Measurements from ENCODE around the gene AGPAT2. TPM values are rescaled to one million over a fixed set of nuclear protein-coding genes. Genes with fewer than 3 reads are reported as not detected.

Gene AGPAT2
- total RNA-seq, 1 experiment from 2014 or later: 124 TPM

DNA sequence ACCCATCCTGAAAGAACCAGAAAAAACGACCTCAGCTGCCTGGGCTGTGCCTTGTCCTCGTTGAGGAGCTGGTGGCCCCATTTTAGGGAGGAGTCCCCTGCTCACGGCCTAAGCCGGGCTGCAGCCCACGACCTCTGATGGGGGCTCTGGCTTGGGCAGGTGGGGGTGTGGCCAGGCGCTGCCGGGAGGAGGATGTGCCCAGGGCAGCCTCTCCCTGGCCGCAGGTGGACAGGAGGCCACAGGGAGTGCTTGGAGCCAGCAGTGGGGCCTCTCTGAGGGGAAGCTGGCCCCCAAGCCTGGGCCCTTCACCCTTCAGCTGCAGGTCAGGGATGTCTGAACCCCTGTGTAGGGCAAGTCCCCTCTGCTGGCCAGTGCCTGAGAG is 27.6 kb upstream of the AGPAT2 start:
- H2AFZ ChIP-seq: no peak overlapping the region
- H3K27me3 ChIP-seq (ENCODE audit: insufficient read depth, low read depth): no peaks in the 10 kb centered on the region
- POLR2A ChIA-PET (ENCODE audit: unreplicated experiment): no interaction called here
- peaks cover 10% of the 10 kb centered on the region; the same call in 1 of the 2 replicates for H3K79me2 ChIP-seq (ENCODE audit: low read depth)
- DNase-seq: no peak
- H3K4me1 ChIP-seq (replicated peaks; ENCODE audit: insufficient read depth): peaks cover 10% of the 10 kb centered on the region
- H3K4me3 ChIP-seq: no peak overlapping the region
- CTCF ChIA-PET: no interaction called here
- H3K27ac ChIP-seq: no peak overlapping the region
- H3K9me3 ChIP-seq (ENCODE audit: insufficient read depth, low read depth): no peaks in the 10 kb centered on the region
- no peak overlapping the region for H3K4me2 ChIP-seq
- no peak for TF ChIP-seq EZH2 (IDR thresholded peaks at IDR 0.05; ENCODE audit: low read depth)
- TF ChIP-seq, protein P1, sequence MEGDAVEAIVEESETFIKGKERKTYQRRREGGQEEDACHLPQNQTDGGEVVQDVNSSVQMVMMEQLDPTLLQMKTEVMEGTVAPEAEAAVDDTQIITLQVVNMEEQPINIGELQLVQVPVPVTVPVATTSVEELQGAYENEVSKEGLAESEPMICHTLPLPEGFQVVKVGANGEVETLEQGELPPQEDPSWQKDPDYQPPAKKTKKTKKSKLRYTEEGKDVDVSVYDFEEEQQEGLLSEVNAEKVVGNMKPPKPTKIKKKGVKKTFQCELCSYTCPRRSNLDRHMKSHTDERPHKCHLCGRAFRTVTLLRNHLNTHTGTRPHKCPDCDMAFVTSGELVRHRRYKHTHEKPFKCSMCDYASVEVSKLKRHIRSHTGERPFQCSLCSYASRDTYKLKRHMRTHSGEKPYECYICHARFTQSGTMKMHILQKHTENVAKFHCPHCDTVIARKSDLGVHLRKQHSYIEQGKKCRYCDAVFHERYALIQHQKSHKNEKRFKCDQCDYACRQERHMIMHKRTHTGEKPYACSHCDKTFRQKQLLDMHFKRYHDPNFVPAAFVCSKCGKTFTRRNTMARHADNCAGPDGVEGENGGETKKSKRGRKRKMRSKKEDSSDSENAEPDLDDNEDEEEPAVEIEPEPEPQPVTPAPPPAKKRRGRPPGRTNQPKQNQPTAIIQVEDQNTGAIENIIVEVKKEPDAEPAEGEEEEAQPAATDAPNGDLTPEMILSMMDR (conservative IDR thresholded peaks at IDR 0.05): no peak
- no peaks in the 10 kb centered on the region for H3K9me2 ChIP-seq (ENCODE audit: insufficient read depth)
- BruUV-seq (replicated peaks): no TSS peak
- peaks cover 17% of the 10 kb centered on the region for H3F3A ChIP-seq (ENCODE audit: insufficient read depth, low read depth)
- no peaks in the 10 kb centered on the region for H3K36me3 ChIP-seq (ENCODE audit: low read depth)
- intact Hi-C loops (cut with micrococcal nuclease; ENCODE audit: unreplicated experiment): no loop called here
- no peaks in the 10 kb centered on the region for H4K20me1 ChIP-seq (ENCODE audit: insufficient read depth)

DNA sequence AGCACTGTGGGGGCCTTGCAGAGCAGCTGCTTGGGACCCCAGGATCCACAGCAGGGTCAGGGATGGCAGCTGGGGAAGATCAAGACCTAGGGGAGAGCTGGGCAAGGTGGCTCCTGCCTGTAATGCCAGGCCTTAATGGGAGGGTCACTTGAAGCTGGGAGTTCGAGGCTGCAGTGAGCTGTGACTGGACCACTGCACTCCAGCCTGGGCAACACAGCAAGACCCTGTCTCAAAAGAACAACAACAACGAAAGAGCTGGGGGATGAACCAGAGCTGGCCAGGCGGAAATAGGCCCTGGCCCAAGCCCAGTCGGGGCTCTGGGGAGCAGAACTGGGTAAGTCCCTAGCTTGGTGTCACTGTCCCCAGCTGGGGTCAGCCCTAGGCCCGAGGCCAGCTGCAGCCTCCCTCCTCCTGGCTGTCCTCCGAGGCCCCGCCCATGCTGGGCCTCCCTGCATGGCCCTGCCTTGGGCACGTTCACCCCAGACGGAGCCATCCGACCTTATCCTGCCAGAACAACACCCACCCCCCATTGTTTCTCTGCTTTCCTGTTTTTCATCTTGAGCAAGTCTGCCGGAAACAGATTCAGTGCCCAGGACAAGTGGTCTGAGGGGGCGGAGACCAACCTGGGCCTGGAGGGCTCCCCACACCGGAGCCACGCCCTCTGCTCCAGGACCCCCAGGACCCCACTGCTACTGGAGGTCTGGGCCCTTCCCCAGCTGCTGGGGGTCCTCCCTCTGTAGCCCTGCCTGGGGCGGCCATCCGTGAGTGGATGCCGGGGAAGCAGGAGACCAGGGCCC is 27.0 kb upstream of the AGPAT2 start:
- ChIA-PET POLR2A (ENCODE audit: unreplicated experiment) (no interaction called here), CTCF (no interaction called here)
- Histone ChIP-seq H3K79me2 (ENCODE audit: low read depth) (peaks cover 10% of the 10 kb centered on the region; the same call in 1 of the 2 replicates), H3K4me3 (no peak overlapping the region), H3K27ac (no peak overlapping the region), H3K36me3 (ENCODE audit: low read depth) (no peaks in the 10 kb centered on the region), H3K4me2 (peak overlapping the region; percentile 91; the same call in 1 of the 2 replicates), H3F3A (ENCODE audit: insufficient read depth, low read depth) (peaks cover 17% of the 10 kb centered on the region), H3K9me2 (ENCODE audit: insufficient read depth) (no peaks in the 10 kb centered on the region), H3K4me1 (replicated peaks; ENCODE audit: insufficient read depth) (peaks cover 10% of the 10 kb centered on the region), H3K9me3 (ENCODE audit: insufficient read depth, low read depth) (no peaks in the 10 kb centered on the region), H2AFZ (no peak overlapping the region), H4K20me1 (ENCODE audit: insufficient read depth) (no peaks in the 10 kb centered on the region), H3K27me3 (ENCODE audit: insufficient read depth, low read depth) (no peaks in the 10 kb centered on the region)
- intact Hi-C loops (cut with micrococcal nuclease; ENCODE audit: unreplicated experiment): no loop called here
- TF ChIP-seq, protein P1 (conservative IDR thresholded peaks at IDR 0.05): no peak
- TF ChIP-seq EZH2 (IDR thresholded peaks at IDR 0.05; ENCODE audit: low read depth): no peak
- no TSS peak for BruUV-seq (replicated peaks)
- DNase-seq: no peak

DNA sequence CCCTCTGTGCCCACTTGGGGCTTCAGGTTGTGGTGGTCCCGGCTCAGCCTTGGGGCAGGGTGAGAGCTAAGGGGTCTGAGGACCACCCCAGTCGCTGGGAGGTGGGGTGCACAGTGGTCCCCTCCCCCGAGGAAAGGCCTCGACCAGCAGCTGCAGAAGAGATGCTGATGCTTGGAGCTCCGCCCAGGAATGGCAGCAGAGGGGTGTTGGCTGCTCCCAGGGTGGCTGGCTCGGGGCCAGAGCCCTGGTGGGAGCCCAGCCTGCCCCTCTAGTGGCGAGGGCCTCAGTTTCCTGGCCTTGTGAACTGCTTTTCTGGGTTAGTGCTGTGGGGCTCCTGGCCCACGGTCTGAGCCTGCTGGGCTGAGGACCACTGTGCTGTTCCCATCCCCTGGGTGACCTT is 26.3 kb upstream of the AGPAT2 start:
- H3K4me2 ChIP-seq: peak overlapping the region; percentile 91
- DNase-seq: no peak
- no peak for TF ChIP-seq EZH2 (IDR thresholded peaks at IDR 0.05; ENCODE audit: low read depth)
- TF ChIP-seq, protein P1 (conservative IDR thresholded peaks at IDR 0.05): no peak
- H3K4me1 ChIP-seq (replicated peaks; ENCODE audit: insufficient read depth): peaks cover 10% of the 10 kb centered on the region
- H3K79me2 ChIP-seq (ENCODE audit: low read depth): peaks cover 10% of the 10 kb centered on the region; the same call in 1 of the 2 replicates
- ChIA-PET POLR2A (ENCODE audit: unreplicated experiment) (no interaction called here), CTCF (no interaction called here)
- no peak overlapping the region for H3K27ac ChIP-seq
- BruUV-seq (replicated peaks): no TSS peak
- H3K9me3 ChIP-seq (ENCODE audit: insufficient read depth, low read depth): no peaks in the 10 kb centered on the region
- no peaks in the 10 kb centered on the region for H4K20me1 ChIP-seq (ENCODE audit: insufficient read depth)
- H3F3A ChIP-seq (ENCODE audit: insufficient read depth, low read depth): peaks cover 17% of the 10 kb centered on the region
- no peak overlapping the region for H2AFZ ChIP-seq
- H3K9me2 ChIP-seq (ENCODE audit: insufficient read depth): no peaks in the 10 kb centered on the region
- H3K4me3 ChIP-seq: peak overlapping the region; percentile 68
- no peaks in the 10 kb centered on the region for H3K27me3 ChIP-seq (ENCODE audit: insufficient read depth, low read depth)
- no peaks in the 10 kb centered on the region for H3K36me3 ChIP-seq (ENCODE audit: low read depth)
- intact Hi-C loops (cut with micrococcal nuclease; ENCODE audit: unreplicated experiment): no loop called here
